ENCODE measurements around the gene UFD1.

- TF ChIP-seq CTCF (IDR thresholded peaks at IDR 0.05) (no peak), POLR2A (IDR thresholded peaks at IDR 0.05) (no peak)
Observed at GRCh38 chr22:19472233-19472632, 6.8 kb downstream of the UFD1 start.

Measured in esophagus squamous epithelium (tissue), 4 donors.